Lower leg skin (tissue), 3 donors: Measurements from ENCODE around the gene PRDM10.

Source experiments
- CTCF ChIP-seq, 3 donors: fragments of 450-650 bp; IDR thresholded peaks; one replicate each; pipeline ENCODE4 v1.5.1; 2016; ENCODE audit warnings: antibody characterized with exemption in 3 of 3, mild to moderate bottlenecking in 3 of 3, moderate library complexity in 2 of 3
- POLR2A ChIP-seq, 2 donors: fragments of 450-650 bp; IDR thresholded peaks; one replicate each; pipeline ENCODE4 v1.6.1; 2016 to 2017; ENCODE audit warnings: antibody characterized with exemption in 2 of 2, mild to moderate bottlenecking in 1 of 2, moderate library complexity in 1 of 2

GRCh38 chr11:129929721-129930120 lies 72.9 kb downstream of the PRDM10 start:
- no peak for TF ChIP-seq CTCF (IDR thresholded peaks at IDR 0.05)
- no peak for TF ChIP-seq POLR2A (IDR thresholded peaks at IDR 0.05)
